H1 (cell line): ENCODE results near the gene DYNC1I1. TPM values are rescaled to one million over a fixed set of nuclear protein-coding genes. Genes with fewer than 3 reads are reported as not detected.

Source experiments
- GTF2F1 ChIP-seq: IDR thresholded peaks from 2 replicates; pipeline ENCODE4 v1.6.1; 2012; ENCODE audit warnings: low read depth, low read length, improper control_type of control experiment, borderline replicate concordance
- SRF ChIP-seq: IDR thresholded peaks from 2 replicates; pipeline ENCODE4 v1.6.1; 2011; ENCODE audit warnings: mild to moderate bottlenecking, low read depth, low read length, moderate library complexity
- TAF1 ChIP-seq: IDR thresholded peaks from 2 replicates; pipeline ENCODE4 v1.6.1; 2011; ENCODE audit warnings: mild to moderate bottlenecking, low read depth, low read length
- polyA plus RNA-seq, 7 experiments: library from polyadenylated mRNA; depleted of rRNA in 3 of 7; stranded (reverse) in 5 of 7; unstranded in 2 of 7; fragments of >200 nt in 5 of 7; fragments of 200-250 nt in 2 of 7; gene quantifications; 1 replicate in 5 of 7; 2 replicates in 1 of 7; 4 replicates in 1 of 7; pipeline versions ENCODE4 v1.2.1 to v1.2.3, GENCODE V29; 2011 to 2013; ENCODE audit warnings: missing spikeins in 2 of 7, mixed read lengths in 2 of 7
- total RNA-seq: library from RNA; stranded (reverse); fragmentation: NEBNext Ultra II Directional; extraction: Animal tissue kit (Norgen Biotek cat#: 25700); gene quantifications from 2 replicates; pipeline ENCODE4 v1.2.1, GENCODE V29; 2021
- TF ChIP-seq, protein P1 (sequence below): IDR thresholded peaks from 2 replicates; pipeline ENCODE4 v1.6.1; 2011; ENCODE audit warnings: low read length, improper control_type of control experiment

DYNC1I1 gene
- total and polyA plus RNA-seq, 2 of the 8 experiments (the other 6 are each of a cell fraction or from before 2014, with no cell fraction given) = 0.45 to 0.58 TPM

GRCh38 chr7:95921543-95921942, 149.2 kb downstream of the DYNC1I1 start (continued):
- TF ChIP-seq GTF2F1 (no peak), SRF (no peak), TAF1 (no peak)
- TF ChIP-seq, protein P1, sequence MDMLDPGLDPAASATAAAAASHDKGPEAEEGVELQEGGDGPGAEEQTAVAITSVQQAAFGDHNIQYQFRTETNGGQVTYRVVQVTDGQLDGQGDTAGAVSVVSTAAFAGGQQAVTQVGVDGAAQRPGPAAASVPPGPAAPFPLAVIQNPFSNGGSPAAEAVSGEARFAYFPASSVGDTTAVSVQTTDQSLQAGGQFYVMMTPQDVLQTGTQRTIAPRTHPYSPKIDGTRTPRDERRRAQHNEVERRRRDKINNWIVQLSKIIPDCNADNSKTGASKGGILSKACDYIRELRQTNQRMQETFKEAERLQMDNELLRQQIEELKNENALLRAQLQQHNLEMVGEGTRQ = no peak
